NCI-H1092 treated with DMSO at 0.1 percent for 48 hours (cell line): ENCODE measurements around the gene PPM1M.

Experiments used
- DNase-seq: peaks from one replicate; lab custom pipeline; 2025; lab: John Stamatoyannopoulos, UW

Gene PPM1M, protein sequence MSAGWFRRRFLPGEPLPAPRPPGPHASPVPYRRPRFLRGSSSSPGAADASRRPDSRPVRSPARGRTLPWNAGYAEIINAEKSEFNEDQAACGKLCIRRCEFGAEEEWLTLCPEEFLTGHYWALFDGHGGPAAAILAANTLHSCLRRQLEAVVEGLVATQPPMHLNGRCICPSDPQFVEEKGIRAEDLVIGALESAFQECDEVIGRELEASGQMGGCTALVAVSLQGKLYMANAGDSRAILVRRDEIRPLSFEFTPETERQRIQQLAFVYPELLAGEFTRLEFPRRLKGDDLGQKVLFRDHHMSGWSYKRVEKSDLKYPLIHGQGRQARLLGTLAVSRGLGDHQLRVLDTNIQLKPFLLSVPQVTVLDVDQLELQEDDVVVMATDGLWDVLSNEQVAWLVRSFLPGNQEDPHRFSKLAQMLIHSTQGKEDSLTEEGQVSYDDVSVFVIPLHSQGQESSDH

DNA sequence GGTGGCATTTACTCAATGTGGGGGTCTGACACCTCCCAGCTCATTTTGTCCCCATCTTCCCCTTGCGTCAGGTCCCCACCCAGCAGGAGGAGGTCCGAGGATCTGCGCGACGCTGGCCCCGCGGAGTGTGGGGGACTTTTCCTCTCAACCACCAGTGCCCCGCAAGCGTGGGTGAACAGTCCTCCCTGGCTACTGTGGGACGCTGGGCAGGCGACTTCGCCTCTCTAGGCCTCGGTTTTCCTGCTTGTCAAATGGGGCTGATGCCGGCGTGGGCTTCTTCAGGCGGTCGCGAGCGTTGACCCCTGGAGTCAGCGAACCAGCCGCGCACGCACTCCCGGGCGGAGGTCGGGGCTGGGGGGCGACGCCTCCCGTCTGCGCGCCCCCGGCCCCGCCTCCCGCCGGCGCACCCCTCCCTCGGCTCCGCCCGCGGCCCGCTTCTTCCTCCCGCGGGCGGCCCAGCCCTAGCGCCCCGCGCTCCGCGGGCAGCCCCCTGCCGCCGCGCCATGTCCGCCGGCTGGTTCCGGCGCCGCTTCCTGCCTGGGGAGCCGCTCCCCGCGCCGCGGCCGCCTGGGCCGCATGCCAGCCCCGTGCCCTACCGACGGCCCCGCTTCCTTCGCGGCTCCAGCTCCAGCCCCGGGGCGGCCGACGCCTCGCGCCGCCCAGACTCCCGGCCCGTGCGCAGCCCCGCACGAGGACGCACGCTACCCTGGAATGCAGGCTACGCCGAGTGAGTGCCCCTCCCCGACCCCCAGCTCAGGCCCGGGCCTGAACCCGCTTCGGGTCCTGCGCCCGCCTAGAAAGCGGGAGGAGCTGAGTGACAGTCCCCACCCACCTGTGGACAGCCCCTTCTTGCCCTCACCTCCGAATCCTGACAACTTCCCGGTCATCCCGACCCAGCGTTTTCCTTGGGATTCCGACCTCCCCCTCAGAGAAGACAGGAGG lies at the start of gene PPM1M:
TSS of gene PPM1M (plus strand) at position 438 of the 942 bp plus-strand sequence. CDS start at position 504, 66 bp downstream.
- no peak for DNase-seq

DNA sequence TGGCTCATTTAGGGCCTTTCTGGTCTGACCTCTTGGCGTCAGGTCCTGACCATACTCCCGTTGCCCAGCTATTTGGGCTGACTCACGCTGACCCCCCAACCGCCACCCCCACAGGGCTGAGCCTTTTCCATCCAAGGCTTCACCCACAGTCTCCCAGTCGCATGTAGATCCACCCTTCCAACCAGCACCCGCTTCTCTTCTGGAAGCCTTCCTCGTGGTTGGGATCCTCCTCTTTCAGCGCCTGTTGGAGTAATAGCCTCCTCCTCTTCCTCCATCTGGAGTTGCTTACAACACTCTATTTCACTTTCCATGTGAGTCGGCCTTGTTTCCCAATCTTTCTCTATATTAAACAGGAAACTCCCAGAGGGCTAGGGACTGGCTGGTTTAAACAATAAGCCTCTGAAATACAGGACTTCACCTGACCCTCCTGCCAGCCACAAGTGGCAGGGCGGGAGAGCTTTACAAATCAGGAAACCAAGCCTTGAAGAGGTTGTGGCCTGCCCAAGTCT lies 49.7 kb upstream of the PPM1M start:
- DNase-seq: no peak

DNA sequence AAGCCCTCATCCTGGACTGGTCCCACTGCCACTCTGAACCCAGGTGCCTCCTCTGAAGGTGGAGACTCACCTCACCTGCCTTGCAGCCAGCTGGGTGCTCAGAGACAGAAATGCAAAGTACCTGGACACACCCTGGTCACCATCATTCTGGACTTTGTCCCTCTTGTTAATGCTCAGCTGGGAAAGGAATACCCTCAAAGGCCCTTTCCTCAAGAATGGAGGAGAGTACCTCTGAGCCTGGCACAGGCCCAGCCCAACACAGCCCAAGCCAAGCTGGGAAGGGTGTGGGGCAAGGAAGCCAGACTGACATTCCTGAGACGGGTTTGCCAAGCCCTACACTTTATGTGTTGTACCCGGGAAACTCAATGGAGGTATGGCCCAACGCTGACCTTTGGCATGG lies 48.6 kb upstream of the PPM1M start:
- no peak for DNase-seq

DNA sequence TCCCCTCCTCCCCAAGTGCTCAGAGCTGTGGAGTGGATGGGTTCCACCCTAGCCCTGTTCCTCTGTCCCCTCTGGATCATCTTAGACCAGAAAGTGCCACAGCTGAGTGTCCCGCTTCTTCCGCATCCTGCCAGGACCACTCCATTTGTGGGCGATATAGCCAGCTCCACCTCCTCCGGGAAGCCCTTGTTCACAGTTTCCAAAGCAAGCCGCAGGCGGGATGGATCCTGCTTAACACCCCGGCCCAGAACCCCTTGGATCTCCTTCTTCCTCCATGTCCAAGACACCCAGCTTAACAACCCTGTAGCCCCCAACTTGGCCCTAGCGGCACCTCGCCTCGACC lies 48.1 kb upstream of the PPM1M start:
- DNase-seq: no peak

DNA sequence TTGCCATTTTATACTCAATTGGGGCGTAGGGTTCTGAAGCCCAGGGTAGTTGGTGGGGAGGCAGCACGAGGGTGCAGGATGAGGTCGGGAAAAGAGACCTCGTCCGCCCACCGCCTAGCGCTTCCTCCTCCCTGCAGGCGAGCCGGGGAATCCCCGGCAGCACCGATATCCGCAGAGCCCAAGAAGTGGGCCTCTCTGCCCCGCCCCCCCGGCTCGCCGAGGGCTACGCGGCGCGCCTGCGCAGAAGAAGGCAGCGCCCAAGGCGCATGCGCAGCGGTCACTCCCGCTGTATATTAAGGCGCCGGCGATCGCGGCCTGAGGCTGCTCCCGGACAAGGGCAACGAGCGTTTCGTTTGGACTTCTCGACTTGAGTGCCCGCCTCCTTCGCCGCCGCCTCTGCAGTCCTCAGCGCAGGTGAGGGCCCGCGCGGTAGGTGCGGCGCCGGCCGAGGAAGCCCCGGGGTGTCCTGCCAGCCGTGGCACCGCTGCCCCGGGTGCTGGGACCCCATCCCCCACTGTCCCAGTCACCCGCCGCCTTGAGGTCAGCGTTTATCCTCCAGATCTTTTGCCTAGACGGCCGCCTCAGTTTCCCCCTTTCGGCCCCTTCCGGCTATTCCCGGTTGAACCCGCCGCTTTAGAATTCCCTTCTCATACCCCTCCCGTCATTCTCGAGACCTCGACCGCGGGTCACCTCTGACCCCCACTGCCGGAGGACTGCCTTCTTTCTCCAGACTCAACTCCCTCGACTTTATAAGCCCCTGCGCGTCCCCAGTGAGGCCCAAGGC lies 47.5 kb upstream of the PPM1M start, which contains the start of gene ALAS1:
TSS of gene ALAS1 (plus strand) at position 319 of the 784 bp plus-strand sequence. CDS start 1,082 bp downstream, outside the sequence.
- DNase-seq: peak; percentile 67

DNA sequence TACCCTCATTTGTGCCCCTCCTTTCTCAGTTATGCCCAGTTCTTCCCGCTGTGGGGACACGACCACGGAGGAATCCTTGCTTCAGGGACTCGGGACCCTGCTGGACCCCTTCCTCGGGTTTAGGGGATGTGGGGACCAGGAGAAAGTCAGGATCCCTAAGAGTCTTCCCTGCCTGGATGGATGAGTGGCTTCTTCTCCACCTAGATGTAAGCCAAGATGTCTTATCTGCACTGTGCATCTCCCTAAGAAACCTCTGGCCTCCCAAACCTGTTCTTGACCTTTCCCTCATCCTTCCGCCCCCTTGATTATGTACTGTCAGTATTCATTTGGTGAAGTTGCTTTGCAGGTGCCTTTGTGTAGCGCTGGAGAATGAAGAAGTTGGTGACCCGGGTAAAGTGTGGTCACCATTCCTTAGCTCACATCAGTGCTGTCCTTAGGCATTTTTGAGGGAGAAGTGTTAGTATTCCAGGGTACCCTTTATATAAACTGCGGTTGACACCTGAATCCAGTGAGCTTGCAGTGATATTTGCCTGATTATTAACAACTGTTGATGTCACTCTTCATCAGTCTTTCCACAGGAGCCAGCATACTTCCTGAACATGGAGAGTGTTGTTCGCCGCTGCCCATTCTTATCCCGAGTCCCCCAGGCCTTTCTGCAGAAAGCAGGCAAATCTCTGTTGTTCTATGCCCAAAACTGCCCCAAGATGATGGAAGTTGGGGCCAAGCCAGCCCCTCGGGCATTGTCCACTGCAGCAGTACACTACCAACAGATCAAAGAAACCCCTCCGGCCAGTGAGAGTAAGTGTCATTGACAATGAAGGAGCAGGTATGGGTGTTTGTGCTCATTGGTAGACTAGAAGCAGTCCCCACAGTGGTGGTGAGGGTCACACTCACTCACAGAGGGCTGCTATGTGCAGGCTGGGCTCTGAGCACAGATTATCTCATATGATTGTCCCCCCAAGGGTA lies 46.6 kb upstream of the PPM1M start:
- DNase-seq: no peak

DNA sequence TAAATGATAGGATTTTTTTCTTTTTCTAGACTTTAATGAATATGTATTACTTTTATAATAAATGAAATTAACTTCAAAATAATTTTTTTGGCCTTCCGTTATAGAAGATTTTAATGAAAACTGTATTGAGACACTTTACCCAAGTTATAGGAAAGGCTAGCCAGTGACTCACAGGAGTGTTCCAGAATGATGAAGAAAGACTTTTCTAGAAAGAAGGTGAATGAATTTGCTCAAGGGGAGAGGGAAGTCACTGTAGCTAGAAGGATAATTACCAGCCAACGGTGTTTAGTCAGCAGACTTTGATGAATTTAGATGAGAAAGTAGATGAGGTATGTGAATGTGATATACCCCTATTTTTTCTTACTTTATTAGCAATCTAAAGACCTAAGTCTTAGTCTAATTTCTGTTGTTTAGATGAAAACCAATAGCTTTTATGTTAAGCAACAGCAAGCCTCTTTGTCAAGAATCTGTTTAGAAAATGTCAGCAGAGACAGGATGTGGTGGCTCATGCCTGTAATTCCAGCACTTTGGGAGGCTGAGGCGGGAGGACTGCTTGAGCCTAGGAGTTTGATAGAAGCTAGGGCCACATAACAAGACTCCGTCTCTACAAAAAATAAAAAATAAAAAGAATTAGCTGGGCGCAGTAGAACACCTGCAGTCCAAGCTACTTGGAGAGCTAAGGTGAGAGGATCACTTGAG lies 44.4 kb upstream of the PPM1M start:
- no peak for DNase-seq

DNA sequence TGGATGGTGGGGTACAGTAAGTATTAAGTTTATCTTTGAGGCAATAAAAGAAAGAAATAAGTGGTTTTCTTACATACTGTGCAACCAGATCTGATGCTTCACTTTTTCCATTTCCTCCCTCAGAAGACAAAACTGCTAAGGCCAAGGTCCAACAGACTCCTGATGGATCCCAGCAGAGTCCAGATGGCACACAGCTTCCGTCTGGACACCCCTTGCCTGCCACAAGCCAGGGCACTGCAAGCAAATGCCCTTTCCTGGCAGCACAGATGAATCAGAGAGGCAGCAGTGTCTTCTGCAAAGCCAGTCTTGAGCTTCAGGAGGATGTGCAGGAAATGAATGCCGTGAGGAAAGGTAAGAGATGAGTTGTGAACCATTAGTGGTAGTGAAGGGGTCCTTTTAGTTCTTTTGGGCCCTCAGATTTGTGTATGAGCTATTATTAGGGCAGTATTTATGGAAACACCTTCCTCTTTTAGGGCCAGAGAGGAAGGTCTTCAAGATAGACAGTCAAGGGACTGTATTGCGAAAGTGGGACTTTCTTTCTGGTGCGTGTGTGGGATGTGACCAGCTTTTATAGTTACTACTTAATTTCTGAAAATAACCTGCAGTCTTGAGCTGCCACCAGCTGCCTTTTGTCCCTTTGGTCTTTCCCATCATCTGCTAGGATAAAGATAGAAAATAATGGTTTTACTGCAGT lies 43.0 kb upstream of the PPM1M start:
- DNase-seq: no peak

DNA sequence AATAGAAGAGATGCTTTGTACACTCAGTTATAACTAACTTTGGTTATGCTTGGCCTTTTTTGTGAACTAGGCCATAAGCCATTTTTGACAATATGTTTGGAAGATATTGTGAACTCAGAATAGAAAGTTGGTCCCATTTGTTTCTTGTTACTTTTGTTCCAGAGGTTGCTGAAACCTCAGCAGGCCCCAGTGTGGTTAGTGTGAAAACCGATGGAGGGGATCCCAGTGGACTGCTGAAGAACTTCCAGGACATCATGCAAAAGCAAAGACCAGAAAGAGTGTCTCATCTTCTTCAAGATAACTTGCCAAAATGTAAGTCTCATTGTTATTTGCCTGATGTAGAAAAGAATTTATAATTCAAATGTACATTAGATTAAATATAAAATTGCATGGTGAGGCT lies 41.9 kb upstream of the PPM1M start:
- no peak for DNase-seq

DNA sequence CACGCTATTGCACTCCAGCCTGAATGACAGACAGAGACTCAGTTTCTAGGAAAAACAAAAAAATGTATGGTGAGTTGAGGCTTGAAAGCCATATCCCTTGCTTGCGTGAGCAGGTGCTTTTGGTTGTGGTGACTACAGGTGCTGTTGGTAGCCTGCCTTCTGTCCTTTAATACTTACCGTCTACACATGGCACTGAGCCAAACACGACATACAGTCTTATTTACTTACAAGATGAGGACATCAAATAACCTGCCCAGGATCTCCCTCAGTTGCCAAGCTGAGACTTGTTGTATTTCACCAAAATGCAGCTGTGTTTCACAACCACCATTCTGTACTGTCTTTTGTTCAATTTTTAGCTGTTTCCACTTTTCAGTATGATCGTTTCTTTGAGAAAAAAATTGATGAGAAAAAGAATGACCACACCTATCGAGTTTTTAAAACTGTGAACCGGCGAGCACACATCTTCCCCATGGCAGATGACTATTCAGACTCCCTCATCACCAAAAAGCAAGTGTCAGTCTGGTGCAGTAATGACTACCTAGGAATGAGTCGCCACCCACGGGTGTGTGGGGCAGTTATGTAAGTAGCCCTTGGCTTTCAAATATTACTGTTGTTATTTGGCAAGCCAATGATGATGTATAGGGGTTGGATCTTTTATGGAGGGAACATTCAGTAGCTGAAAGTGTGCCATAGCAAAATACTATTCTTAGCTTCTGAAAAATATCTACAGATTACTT lies 41.1 kb upstream of the PPM1M start:
- peak; percentile 46 for DNase-seq

DNA sequence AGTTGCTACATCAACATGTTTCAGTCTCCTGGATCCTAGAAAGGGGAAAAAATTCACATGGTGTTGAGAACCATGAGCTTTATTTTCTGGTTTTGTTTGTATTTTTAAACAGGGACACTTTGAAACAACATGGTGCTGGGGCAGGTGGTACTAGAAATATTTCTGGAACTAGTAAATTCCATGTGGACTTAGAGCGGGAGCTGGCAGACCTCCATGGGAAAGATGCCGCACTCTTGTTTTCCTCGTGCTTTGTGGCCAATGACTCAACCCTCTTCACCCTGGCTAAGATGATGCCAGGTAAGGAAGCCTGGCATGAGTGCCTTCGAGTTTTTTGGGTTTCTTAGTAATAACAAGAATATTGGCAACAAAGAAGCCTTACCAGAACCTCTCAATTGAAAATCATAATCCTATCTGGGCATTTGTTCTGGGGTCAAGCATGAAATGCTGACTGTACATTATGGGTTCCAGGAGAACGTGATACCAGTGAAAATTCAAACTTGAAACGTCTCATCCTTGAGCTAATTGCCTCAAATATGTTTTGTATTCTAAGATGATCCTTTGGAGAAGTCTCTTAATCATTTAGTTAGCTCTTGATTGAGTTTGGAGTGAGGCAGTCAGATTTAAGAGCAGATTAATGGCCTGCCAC lies 39.7 kb upstream of the PPM1M start:
- no peak for DNase-seq

DNA sequence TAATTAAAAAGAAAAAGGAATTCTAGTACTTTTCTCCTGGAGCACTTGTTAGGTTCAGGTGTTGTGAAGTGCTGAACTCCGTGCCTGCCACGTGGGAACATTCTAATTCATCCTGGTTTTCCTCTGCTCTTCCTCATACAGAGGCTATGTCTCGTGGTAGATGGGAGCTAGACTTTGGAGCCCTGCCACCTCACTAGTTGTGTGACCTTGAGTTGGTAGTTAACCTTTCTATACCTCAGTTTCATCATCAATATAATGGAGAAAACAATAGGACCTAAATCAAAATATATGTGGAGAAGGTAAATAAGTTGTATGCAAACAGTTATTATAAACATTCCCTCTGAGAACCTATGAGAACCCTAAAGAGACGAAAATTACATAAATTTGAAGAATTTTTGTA lies 37.0 kb upstream of the PPM1M start:
- no peak for DNase-seq

DNA sequence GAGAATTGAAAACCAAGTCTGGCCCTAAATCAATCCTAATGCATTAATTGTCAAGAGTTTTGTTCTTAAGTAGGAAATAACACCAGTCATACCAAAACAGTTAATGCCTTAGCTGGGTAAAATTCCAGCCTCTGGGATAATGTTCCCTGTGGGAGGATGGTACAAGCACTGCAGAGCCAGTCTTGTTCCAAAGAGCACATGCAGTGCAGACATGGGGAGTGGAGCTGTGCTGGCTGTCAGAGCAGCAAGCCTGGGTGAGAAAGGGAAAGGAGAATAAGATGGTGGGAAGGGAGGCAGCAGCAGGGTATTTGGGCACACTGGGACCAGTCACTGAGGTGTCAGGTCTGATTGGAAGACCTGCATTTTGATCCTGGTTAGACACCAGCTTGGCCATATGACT lies 35.5 kb upstream of the PPM1M start:
- no peak for DNase-seq

DNA sequence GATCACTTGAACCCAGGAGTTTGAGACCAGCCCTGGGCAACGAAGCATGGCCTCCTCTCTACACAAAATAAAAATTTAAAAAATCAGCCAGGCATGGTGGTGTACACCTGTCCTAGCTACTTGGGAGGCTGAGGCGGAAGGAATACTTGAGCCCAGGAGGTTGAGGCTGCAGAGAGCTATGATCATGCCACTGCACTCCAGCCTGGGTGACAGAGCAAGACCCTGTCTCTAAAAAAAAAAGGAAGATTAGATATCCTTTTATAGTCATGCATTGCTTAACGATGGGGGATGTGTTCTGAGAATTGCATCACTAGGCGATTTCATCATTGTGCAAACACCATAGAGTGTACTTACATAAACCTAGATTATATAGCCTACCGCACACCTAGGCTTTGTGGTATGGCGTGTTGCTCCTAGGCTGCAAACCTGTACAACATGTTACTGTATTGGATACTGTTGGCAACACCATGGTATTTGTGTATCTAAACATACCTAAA lies 35.0 kb upstream of the PPM1M start:
- DNase-seq: no peak

DNA sequence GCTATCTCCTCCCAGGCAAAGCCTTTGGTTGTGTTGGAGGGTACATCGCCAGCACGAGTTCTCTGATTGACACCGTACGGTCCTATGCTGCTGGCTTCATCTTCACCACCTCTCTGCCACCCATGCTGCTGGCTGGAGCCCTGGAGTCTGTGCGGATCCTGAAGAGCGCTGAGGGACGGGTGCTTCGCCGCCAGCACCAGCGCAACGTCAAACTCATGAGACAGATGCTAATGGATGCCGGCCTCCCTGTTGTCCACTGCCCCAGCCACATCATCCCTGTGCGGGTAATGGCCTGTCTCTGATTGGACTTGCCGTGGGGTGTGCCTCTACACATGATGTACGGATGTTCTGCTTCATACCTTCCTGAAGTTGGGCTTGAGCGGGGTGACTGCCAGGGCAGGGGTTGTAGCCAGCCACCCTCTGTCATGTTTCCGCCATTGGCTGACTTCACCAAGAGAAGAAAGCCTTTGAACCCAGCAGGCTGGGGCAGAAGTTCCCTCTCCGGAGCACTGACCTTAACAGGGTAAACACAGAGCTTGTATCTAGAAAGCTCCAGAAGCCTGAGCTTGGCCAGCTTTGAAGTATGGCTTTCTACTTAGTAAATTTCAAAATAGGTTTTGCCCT lies 34.2 kb upstream of the PPM1M start:
- DNase-seq: no peak

DNA sequence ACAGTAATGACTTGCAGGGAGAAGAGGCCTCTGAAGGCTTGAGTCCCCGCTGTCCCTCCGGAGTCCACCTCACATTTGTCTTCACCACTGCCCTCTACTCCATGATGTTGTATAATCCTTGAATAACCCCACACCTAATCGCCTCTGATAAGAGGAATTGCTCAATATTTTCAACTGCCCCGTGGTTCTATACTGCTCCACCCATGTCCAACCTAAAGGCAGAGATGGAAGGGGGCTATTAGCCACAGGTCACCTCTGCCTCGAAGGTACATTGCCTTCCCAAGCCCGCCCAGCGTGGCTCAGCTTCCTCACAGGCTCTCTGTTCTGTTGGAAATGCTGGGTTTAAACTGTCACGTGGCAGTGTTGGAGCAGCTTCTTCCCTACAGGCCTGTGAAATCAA lies 32.6 kb upstream of the PPM1M start:
- no peak for DNase-seq

DNA sequence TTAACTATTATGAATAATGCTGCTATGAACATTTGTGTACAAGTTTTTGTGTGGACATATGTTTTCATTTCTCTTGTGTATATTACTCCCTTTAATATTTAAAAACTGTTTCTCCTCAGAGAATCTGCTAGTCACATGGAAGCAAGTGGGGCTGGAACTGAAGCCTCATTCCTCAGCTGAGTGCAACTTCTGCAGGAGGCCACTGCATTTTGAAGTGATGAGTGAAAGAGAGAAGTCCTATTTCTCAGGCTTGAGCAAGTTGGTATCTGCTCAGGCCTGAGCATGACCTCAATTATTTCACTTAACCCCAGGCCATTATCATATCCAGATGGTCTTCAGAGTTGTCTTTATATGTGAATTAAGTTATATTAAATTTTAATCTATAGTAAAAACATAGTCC lies 31.7 kb upstream of the PPM1M start:
- DNase-seq: no peak

DNA sequence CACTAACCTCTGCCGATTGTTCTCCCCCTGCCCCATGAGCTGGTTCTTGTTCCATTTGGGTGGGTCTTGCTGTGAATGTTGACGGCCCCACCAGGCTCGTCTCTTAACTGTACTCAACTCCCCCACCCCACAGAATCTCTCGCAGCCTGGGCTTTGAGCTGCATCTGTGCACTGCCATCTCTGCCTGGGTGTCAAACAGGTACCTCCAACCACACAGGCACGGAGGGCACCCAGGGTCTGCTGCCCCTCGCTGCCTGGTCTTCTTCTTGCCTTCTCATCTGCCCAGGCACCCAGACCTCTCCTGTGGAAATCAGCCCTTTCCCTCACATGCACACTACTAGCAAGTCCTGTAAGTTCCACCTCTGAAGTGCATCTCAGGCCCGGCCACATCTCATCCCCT lies 30.2 kb upstream of the PPM1M start:
- no peak for DNase-seq
